Astrocyte (in vitro differentiated cells and primary cell): ENCODE data around the gene TNKS1BP1. TPM values are rescaled to one million over a fixed set of nuclear protein-coding genes. Genes with fewer than 3 reads are reported as not detected.
A peak's percentile ranks its signal among the peaks of the same experiment; 100 is the strongest.

ENCODE experiments used
- DNase-seq: peaks from one replicate; pipeline ENCODE4 v3.0.0-alpha.2; 2010; ENCODE audit warnings: low read depth
- FAIRE-seq: peaks from 2 replicates; lab custom pipeline; 2011; peaks lifted over from hg19 to GRCh38; lab: Jason Lieb, UNC
- H2AFZ ChIP-seq: 2 replicates; pipeline ENCODE4 v1.6.0; 2012; ENCODE audit warnings: low read depth, low read length, inconsistent platforms
- H3K27ac ChIP-seq: 2 replicates; pipeline ENCODE4 v1.5.1; 2011; ENCODE audit warnings: low read depth, low read length, inconsistent platforms
- H3K27me3 ChIP-seq: 2 replicates; pipeline ENCODE4 v1.6.0; 2011; ENCODE audit warnings: low read length, inconsistent platforms; ENCODE audit not compliant: insufficient read depth
- H3K36me3 ChIP-seq: 2 replicates; pipeline ENCODE4 v1.5.1; 2011; ENCODE audit warnings: low read length, inconsistent platforms; ENCODE audit not compliant: insufficient read depth
- H3K4me1 ChIP-seq: 2 replicates; pipeline ENCODE4 v1.5.1; 2011; ENCODE audit warnings: low read length, inconsistent platforms; ENCODE audit not compliant: insufficient read depth
- H3K4me2 ChIP-seq: 2 replicates; pipeline ENCODE4 v1.6.0; 2012; ENCODE audit warnings: low read length, inconsistent platforms
- H3K4me3 ChIP-seq: 2 replicates; pipeline ENCODE4 v1.5.1; 2011; ENCODE audit warnings: low read depth, mild to moderate bottlenecking, low read length, inconsistent platforms; ENCODE audit not compliant: insufficient read depth
- H3K79me2 ChIP-seq: 2 replicates; pipeline ENCODE4 v1.6.0; 2012; ENCODE audit warnings: mild to moderate bottlenecking, low read length, inconsistent platforms; ENCODE audit not compliant: insufficient read depth
- H3K9ac ChIP-seq: 2 replicates; pipeline ENCODE4 v1.6.0; 2012; ENCODE audit warnings: mild to moderate bottlenecking, low read length, inconsistent platforms
- H3K9me3 ChIP-seq: 2 replicates; pipeline ENCODE4 v1.5.1; 2012; ENCODE audit warnings: low read depth, mild to moderate bottlenecking, low read length, inconsistent platforms; ENCODE audit not compliant: insufficient read depth
- H4K20me1 ChIP-seq: 2 replicates; pipeline ENCODE4 v1.6.0; 2012; ENCODE audit warnings: low read length, inconsistent platforms; ENCODE audit not compliant: insufficient read depth
- H3K27ac Mint-ChIP-seq: one replicate; pipeline ENCODE4 v1.8.0; 2021; ENCODE audit warnings: mild to moderate bottlenecking, mixed read lengths; ENCODE audit not compliant: unreplicated experiment
- H3K27me3 Mint-ChIP-seq: one replicate; pipeline ENCODE4 v1.8.0; 2021; ENCODE audit warnings: low read depth, mixed read lengths; ENCODE audit not compliant: unreplicated experiment
- H3K36me3 Mint-ChIP-seq: one replicate; pipeline ENCODE4 v1.8.0; 2021; ENCODE audit warnings: low read depth, mixed read lengths; ENCODE audit not compliant: unreplicated experiment
- H3K4me1 Mint-ChIP-seq: one replicate; pipeline ENCODE4 v1.8.0; 2021; ENCODE audit warnings: low read depth, mixed read lengths; ENCODE audit not compliant: unreplicated experiment
- H3K4me3 Mint-ChIP-seq: one replicate; pipeline ENCODE4 v1.8.0; 2021; ENCODE audit warnings: mild to moderate bottlenecking, moderate library complexity, mixed read lengths; ENCODE audit not compliant: unreplicated experiment
- H3K9me3 Mint-ChIP-seq: one replicate; pipeline ENCODE4 v1.8.0; 2021; ENCODE audit warnings: mild to moderate bottlenecking, mixed read lengths; ENCODE audit not compliant: unreplicated experiment
- EZH2 ChIP-seq: IDR thresholded peaks from 2 replicates; pipeline ENCODE4 v1.6.1; 2012; ENCODE audit warnings: mild to moderate bottlenecking, low read length, inconsistent platforms; ENCODE audit not compliant: insufficient read depth
- total RNA-seq: library from RNA; stranded (reverse); gene quantifications from 2 replicates; pipeline ENCODE4 v1.2.1, GENCODE V29; 2021
- TF ChIP-seq, protein P1 (sequence below): IDR thresholded peaks from 2 replicates; pipeline ENCODE4 v1.5.1; 2011; ENCODE audit warnings: low read depth, mild to moderate bottlenecking, inconsistent platforms, low read length, moderate library complexity; ENCODE audit not compliant: insufficient read depth

TNKS1BP1 gene
- total RNA-seq, 1 donor from 2014 or later, result 149 TPM

DNA sequence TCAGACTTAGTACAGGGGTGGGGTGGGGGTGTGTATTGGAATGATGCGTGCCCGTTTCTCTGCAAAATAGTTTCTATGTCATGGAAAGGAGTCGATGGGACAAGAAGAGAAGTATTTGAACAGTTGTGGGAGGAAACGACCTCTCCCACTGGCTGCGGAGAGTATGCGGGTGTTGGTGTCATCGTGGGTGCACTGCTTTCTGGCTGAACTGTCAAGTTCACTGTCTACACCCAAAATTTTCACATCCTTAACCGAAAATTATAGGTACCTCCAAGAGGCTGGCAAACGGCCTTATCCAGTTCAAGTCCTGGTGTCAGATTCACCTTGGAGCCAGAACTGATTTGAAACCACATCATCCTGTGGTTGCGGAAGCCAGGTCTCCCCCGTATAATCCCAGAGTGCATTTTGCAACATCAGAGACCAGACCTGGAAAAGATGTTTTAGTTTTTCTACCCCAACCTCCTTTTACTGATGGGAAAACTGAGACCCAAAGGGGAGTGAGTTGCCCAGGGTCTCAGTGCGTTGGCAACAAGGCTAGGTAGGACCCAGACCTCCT is 11.4 kb upstream of the TNKS1BP1 start:
- Histone ChIP-seq H3K27ac (peak overlapping the region; percentile 64), H3K36me3 (peaks cover 22% of the 10 kb centered on the region), H3K9ac (peak overlapping the region; percentile 90), H4K20me1 (peaks cover 6% of the 10 kb centered on the region), H3K4me3 (peak overlapping the region; percentile 76), H3K79me2 (peaks cover 50% of the 10 kb centered on the region), H3K4me2 (peak overlapping the region; percentile 86), H3K9me3 (no peaks in the 10 kb centered on the region), H3K27me3 (peaks cover 15% of the 10 kb centered on the region), H3K4me1 (peaks cover 15% of the 10 kb centered on the region), H2AFZ (peak overlapping the region; percentile 89)
- FAIRE-seq (no peak), DNase-seq (no peak)
- no peak for TF ChIP-seq EZH2
- TF ChIP-seq, protein P1, sequence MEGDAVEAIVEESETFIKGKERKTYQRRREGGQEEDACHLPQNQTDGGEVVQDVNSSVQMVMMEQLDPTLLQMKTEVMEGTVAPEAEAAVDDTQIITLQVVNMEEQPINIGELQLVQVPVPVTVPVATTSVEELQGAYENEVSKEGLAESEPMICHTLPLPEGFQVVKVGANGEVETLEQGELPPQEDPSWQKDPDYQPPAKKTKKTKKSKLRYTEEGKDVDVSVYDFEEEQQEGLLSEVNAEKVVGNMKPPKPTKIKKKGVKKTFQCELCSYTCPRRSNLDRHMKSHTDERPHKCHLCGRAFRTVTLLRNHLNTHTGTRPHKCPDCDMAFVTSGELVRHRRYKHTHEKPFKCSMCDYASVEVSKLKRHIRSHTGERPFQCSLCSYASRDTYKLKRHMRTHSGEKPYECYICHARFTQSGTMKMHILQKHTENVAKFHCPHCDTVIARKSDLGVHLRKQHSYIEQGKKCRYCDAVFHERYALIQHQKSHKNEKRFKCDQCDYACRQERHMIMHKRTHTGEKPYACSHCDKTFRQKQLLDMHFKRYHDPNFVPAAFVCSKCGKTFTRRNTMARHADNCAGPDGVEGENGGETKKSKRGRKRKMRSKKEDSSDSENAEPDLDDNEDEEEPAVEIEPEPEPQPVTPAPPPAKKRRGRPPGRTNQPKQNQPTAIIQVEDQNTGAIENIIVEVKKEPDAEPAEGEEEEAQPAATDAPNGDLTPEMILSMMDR, result no peak
- H3K27ac Mint-ChIP-seq, result peak overlapping the region; percentile 99
- peaks cover 19% of the 10 kb centered on the region for H3K27me3 Mint-ChIP-seq
- H3K36me3 Mint-ChIP-seq, result peaks cover 11% of the 10 kb centered on the region
- H3K4me3 Mint-ChIP-seq, result peak overlapping the region; percentile 94
- peaks cover 7% of the 10 kb centered on the region for H3K4me1 Mint-ChIP-seq
- no peaks in the 10 kb centered on the region for H3K9me3 Mint-ChIP-seq

DNA sequence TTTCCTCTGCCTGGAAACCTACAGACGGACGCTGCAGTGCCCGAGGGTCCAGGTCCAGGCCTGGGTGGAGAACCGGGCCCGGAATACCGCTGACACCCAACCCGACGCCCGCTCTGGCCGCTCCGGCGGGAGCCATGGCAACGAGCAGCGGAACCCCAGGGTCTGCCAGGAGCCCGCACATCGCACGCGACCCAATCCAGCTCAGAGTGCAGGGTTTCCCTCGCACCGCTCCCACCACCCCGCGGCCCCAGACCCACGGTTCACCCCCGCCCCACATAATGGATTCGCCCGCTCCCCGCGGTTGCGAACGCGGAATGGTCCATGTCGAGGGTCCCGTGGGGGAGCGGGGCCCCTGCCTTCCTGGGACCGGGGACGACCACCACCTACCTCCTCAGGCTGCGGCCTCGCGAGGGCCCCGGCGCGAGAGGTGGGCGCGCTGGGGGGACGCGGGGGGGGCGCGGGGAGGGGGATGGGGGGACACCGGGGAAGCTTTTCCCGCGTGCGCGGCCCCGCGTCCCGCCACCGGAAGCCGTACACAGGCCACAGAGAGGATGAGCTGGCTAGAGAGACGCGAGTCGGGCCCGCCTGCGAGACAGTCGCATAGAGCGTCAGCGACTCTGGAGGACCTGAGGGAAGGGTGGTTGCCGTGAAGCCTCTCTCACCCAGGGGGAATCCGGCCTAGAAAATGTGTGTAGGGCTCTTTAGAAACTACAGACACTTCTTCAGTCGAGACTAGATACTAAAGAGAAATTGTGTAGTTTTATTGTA is 10.8 kb upstream of the TNKS1BP1 start, which contains the start of gene SSRP1:
SSRP1 (minus strand) TSS at position 550 of the 768 bp plus-strand sequence. CDS start 771 bp downstream, outside the sequence.
- no peak for TF ChIP-seq EZH2
- TF ChIP-seq, protein P1, result no peak
- Histone ChIP-seq H3K36me3 (peaks cover 29% of the 10 kb centered on the region), H3K27ac (peak within 1 kb of the TSS; percentile 64), H3K4me1 (peaks cover 15% of the 10 kb centered on the region), H3K4me3 (peak within 1 kb of the TSS; percentile 76), H4K20me1 (peaks cover 6% of the 10 kb centered on the region), H3K9ac (peak within 1 kb of the TSS; percentile 90), H3K9me3 (no peaks in the 10 kb centered on the region), H3K79me2 (peaks cover 50% of the 10 kb centered on the region), H3K4me2 (peak within 1 kb of the TSS; percentile 86), H3K27me3 (peaks cover 14% of the 10 kb centered on the region), H2AFZ (peak within 1 kb of the TSS; percentile 89)
- Mint-ChIP-seq H3K4me1 (peaks cover 7% of the 10 kb centered on the region), H3K27ac (peak within 1 kb of the TSS; percentile 99), H3K9me3 (no peaks in the 10 kb centered on the region), H3K27me3 (peaks cover 17% of the 10 kb centered on the region), H3K36me3 (peaks cover 11% of the 10 kb centered on the region), H3K4me3 (peak within 1 kb of the TSS; percentile 94)
- FAIRE-seq, result no peak
- DNase-seq, result peak; percentile 77

DNA sequence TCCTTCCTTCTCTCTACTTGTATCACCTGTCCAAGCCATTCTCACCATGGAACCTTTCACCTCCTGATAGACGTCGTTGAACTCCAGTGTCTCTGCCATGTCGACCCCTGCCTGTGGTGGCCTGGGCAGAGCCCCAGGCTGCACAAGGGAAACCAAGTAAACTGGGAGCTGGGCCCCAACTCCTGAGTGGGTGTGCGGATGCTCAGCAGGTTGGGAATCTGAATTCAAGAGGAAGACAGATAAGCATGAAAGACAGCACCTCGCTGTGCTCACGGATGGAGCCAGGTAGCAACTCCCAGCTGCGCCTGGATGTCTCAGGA is 10.2 kb upstream of the TNKS1BP1 start:
- Mint-ChIP-seq H3K4me1 (peaks cover 7% of the 10 kb centered on the region), H3K4me3 (peak overlapping the region; percentile 86), H3K9me3 (no peaks in the 10 kb centered on the region), H3K27ac (peak overlapping the region; percentile 23), H3K27me3 (peaks cover 12% of the 10 kb centered on the region), H3K36me3 (peaks cover 14% of the 10 kb centered on the region)
- Histone ChIP-seq H3K4me2 (peak overlapping the region; percentile 86), H3K9me3 (no peaks in the 10 kb centered on the region), H3K79me2 (peaks cover 50% of the 10 kb centered on the region), H3K27me3 (peaks cover 10% of the 10 kb centered on the region), H2AFZ (peak overlapping the region; percentile 89), H3K4me3 (peak overlapping the region; percentile 76), H3K27ac (peak overlapping the region; percentile 64), H4K20me1 (peaks cover 10% of the 10 kb centered on the region), H3K36me3 (peaks cover 33% of the 10 kb centered on the region), H3K4me1 (peaks cover 15% of the 10 kb centered on the region), H3K9ac (peak overlapping the region; percentile 90)
- FAIRE-seq (no peak), DNase-seq (no peak)
- TF ChIP-seq, protein P1, result no peak
- no peak for TF ChIP-seq EZH2
